Prostate gland (tissue), 2 donors: ENCODE data around the gene VPS8. TPM values are rescaled to one million over a fixed set of nuclear protein-coding genes. Genes with fewer than 3 reads are reported as not detected.

Source experiments
- DNase-seq: peaks from one replicate; pipeline ENCODE4 v3.0.0-alpha.2; 2019; ENCODE audit warnings: low spot score
- H3K27ac ChIP-seq, 2 donors: fragments of 200-600 bp; sonication (generic); 2 replicates each; pipeline ENCODE4 v1.5.1; 2017 to 2019
- H3K27me3 ChIP-seq: fragments of 200-600 bp; sonication (generic); replicated peaks from 2 replicates; pipeline ENCODE4 v1.5.1; 2019; ENCODE audit not compliant: insufficient read depth
- H3K36me3 ChIP-seq, 2 donors: fragments of 200-600 bp; sonication (generic); 1 replicate in 1 of 2; 2 replicates in 1 of 2; pipeline versions ENCODE4 v1.5.1 to v1.8.1; 2017 to 2019
- H3K4me1 ChIP-seq: fragments of 200-600 bp; sonication (generic); replicated peaks from 2 replicates; pipeline ENCODE4 v1.5.1; 2019
- H3K4me3 ChIP-seq, 2 donors: fragments of 200-600 bp; sonication (generic); 2 replicates each; pipeline ENCODE4 v1.5.1; 2017 to 2019
- H3K9me3 ChIP-seq: fragments of 200-600 bp; sonication (generic); 2 replicates; pipeline ENCODE4 v1.5.1; 2017
- CTCF ChIP-seq, 4 experiments: fragments of 200-600 bp in 2 of 4; fragments of 450-650 bp in 2 of 4; sonication (generic) in 2 of 4; IDR thresholded peaks; 1 replicate in 3 of 4; 2 replicates in 1 of 4; pipeline ENCODE4 v1.5.1; 2016 to 2019; ENCODE audit warnings: antibody characterized with exemption in 4 of 4, mild to moderate bottlenecking in 2 of 4, moderate library complexity in 2 of 4
- POLR2A ChIP-seq: fragments of 450-650 bp; IDR thresholded peaks from one replicate; pipeline ENCODE4 v1.6.1; 2016; ENCODE audit warnings: antibody characterized with exemption, mild to moderate bottlenecking
- POLR2AphosphoS5 ChIP-seq: sonication (generic); formaldehyde crosslinking; IDR thresholded peaks from one replicate; pipeline ENCODE4 v1.6.1; 2017; ENCODE audit warnings: antibody characterized with exemption
- WGBS: methylation state at CpG from one replicate; pipeline ENCODE4 v1.1.5; 2018; 5-methylcytosine and 5-hydroxymethylcytosine counted together
- intact Hi-C: fragments of 100-400 bp; cut with DNase I; formaldehyde crosslinking; loops from one replicate; pipeline ENCODE4 v1.14.2; 2022
- total RNA-seq, 2 donors: library from RNA; depleted of rRNA; stranded (reverse); fragments of >200 nt; gene quantifications; one replicate each; pipeline ENCODE4 v1.1.0, GENCODE V29; 2016

The VPS8 gene
- total RNA-seq, 2 donors from 2014 or later: 36.7 to 70.6 TPM

- 95% methylated on average over 3 of the region's 3 CpGs for WGBS
- no peak for DNase-seq
- Histone ChIP-seq H3K27ac (no peak overlapping the region), H3K4me1 (no peaks in the 10 kb centered on the region), H3K27me3 (no peaks in the 10 kb centered on the region), H3K4me3 (no peak overlapping the region), H3K36me3 (no peaks in the 10 kb centered on the region), H3K9me3 (no peaks in the 10 kb centered on the region)
- intact Hi-C loops: no loop called here
- TF ChIP-seq POLR2A (no peak), CTCF (IDR thresholded peaks at IDR 0.05) (no peak), POLR2AphosphoS5 (no peak)
These were observed 932 bp upstream of the VPS8 start for GRCh38 chr3:184811034-184811433.

GRCh38 chr3:184811663-184811998, 335 bp upstream of the VPS8 start:
- DNase-seq: no peak
- peak overlapping the region; percentile 72 to 77 for H3K27ac ChIP-seq
- 1% methylated on average over 3 of the region's 3 CpGs for WGBS
- H3K4me1 ChIP-seq: no peaks in the 10 kb centered on the region
- H3K27me3 ChIP-seq: no peaks in the 10 kb centered on the region
- intact Hi-C loops: no loop called here
- TF ChIP-seq CTCF (IDR thresholded peaks at IDR 0.05) (no peak), POLR2AphosphoS5 (no peak), POLR2A (no peak)
- H3K4me3 ChIP-seq: peak overlapping the region; percentile 64 to 80
- H3K36me3 ChIP-seq: no peaks in the 10 kb centered on the region
- no peaks in the 10 kb centered on the region for H3K9me3 ChIP-seq

- Histone ChIP-seq H3K4me3 (peak overlapping the region; percentile 64 to 80), H3K27me3 (no peaks in the 10 kb centered on the region), H3K36me3 (no peaks in the 10 kb centered on the region), H3K9me3 (no peaks in the 10 kb centered on the region), H3K4me1 (no peaks in the 10 kb centered on the region), H3K27ac (peak overlapping the region in 1 of 2 donors; percentile 72)
- intact Hi-C loops: no loop called here
- no peak for DNase-seq
- TF ChIP-seq POLR2A: no peak
- no peak for TF ChIP-seq POLR2AphosphoS5
- TF ChIP-seq CTCF (IDR thresholded peaks at IDR 0.05): no peak
- 6% methylated on average over 17 of the region's 17 CpGs for WGBS
These were observed 686 bp downstream of the VPS8 start for GRCh38 chr3:184812662-184813042.

DNA sequence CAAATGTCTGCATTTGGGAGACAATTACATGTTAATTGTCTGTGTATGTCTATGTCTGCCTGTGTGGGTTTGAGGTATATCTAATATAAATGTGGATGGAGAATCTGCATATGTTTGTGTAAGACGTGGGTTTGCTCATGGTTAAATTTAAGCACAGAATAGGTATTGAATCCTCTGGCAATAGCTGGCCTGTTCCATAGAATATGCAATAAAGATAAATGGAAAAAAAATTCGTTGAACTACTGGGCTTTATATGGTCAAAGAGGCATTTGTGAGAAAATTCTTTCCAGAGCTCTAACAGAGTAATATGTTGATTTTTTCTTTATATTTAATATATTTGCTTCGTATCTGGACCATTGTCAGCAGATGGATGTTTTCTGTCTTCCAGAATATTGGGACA, 1.4 kb downstream of the VPS8 start:
- Histone ChIP-seq H3K27me3 (no peaks in the 10 kb centered on the region), H3K4me1 (no peaks in the 10 kb centered on the region), H3K9me3 (no peaks in the 10 kb centered on the region), H3K27ac (no peak overlapping the region), H3K36me3 (no peaks in the 10 kb centered on the region), H3K4me3 (no peak overlapping the region)
- intact Hi-C loops: no loop called here
- 80% methylated on average over 3 of the region's 3 CpGs for WGBS
- no peak for TF ChIP-seq POLR2AphosphoS5
- no peak for DNase-seq

GRCh38 chr3:184814214-184814613, 2.2 kb downstream of the VPS8 start:
- Histone ChIP-seq H3K9me3 (no peaks in the 10 kb centered on the region), H3K27ac (no peak overlapping the region), H3K4me3 (no peak overlapping the region), H3K4me1 (no peaks in the 10 kb centered on the region), H3K27me3 (no peaks in the 10 kb centered on the region), H3K36me3 (no peaks in the 10 kb centered on the region)
- DNase-seq: no peak
- intact Hi-C loops: no loop called here
- TF ChIP-seq POLR2A (no peak), CTCF (IDR thresholded peaks at IDR 0.05) (no peak), POLR2AphosphoS5 (no peak)
